Measurements from ENCODE around the gene BMPR1B. TPM values are rescaled to one million over a fixed set of nuclear protein-coding genes. Genes with fewer than 3 reads are reported as not detected.

Gene BMPR1B
- total and polyA plus RNA-seq, 2 donors (not counting 1 experiment from before 2014, with no cell fraction given) = not detected

- Histone ChIP-seq H2AFZ (ENCODE audit: insufficient read depth, low read depth, low read length, poor library complexity, severe bottlenecking) (no peak overlapping the region), H3K36me3 (replicated peaks in 1 of 2; ENCODE audit: control extremely low read depth in 1 of 2, control insufficient read depth in 1 of 2, extremely low read depth in 1 of 2, insufficient read depth in 2 of 2, low read length in 1 of 2) (no peaks in the 10 kb centered on the region), H3K27me3 (replicated peaks in 1 of 4; ENCODE audit: control extremely low read depth in 1 of 4, control insufficient read depth in 3 of 4, insufficient read depth in 4 of 4, low read length in 3 of 4) (no peaks in the 10 kb centered on the region), H3K4me3 (ENCODE audit: control extremely low read depth in 1 of 5, extremely low read depth in 1 of 5, insufficient read depth in 1 of 5, low read depth in 2 of 5, low read length in 4 of 5) (no peak overlapping the region), H3K4me2 (replicated peaks; ENCODE audit: low read depth, low read length, poor library complexity, severe bottlenecking) (no peak overlapping the region), H3K9me3 (ENCODE audit: control extremely low read depth in 1 of 3, control insufficient read depth in 2 of 3, insufficient read depth in 1 of 3, low read length in 2 of 3) (no peaks in the 10 kb centered on the region), H3K79me2 (ENCODE audit: control insufficient read depth, insufficient read depth, low read length) (no peaks in the 10 kb centered on the region), H3K9ac (ENCODE audit: low read length) (no peak overlapping the region), H3K27ac (ENCODE audit: low read length in 2 of 2) (no peak overlapping the region), H4K20me1 (ENCODE audit: control insufficient read depth, insufficient read depth, low read length, poor library complexity, severe bottlenecking) (no peaks in the 10 kb centered on the region), H3K4me1 (ENCODE audit: control insufficient read depth in 2 of 2, insufficient read depth in 2 of 2, low read length in 2 of 2) (no peaks in the 10 kb centered on the region)
- TF ChIP-seq, protein P1, sequence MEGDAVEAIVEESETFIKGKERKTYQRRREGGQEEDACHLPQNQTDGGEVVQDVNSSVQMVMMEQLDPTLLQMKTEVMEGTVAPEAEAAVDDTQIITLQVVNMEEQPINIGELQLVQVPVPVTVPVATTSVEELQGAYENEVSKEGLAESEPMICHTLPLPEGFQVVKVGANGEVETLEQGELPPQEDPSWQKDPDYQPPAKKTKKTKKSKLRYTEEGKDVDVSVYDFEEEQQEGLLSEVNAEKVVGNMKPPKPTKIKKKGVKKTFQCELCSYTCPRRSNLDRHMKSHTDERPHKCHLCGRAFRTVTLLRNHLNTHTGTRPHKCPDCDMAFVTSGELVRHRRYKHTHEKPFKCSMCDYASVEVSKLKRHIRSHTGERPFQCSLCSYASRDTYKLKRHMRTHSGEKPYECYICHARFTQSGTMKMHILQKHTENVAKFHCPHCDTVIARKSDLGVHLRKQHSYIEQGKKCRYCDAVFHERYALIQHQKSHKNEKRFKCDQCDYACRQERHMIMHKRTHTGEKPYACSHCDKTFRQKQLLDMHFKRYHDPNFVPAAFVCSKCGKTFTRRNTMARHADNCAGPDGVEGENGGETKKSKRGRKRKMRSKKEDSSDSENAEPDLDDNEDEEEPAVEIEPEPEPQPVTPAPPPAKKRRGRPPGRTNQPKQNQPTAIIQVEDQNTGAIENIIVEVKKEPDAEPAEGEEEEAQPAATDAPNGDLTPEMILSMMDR (IDR thresholded peaks at IDR 0.05) = no peak
- TF ChIP-seq EZH2 (IDR thresholded peaks at IDR 0.05; ENCODE audit: borderline replicate concordance, insufficient read depth, low read depth, low read length, poor library complexity, severe bottlenecking) = no peak
- Mint-ChIP-seq H3K27me3 (no peaks in the 10 kb centered on the region), H3K4me1 (no peaks in the 10 kb centered on the region), H3K4me3 (no peak overlapping the region), H3K9me3 (ENCODE audit: insufficient read depth) (no peaks in the 10 kb centered on the region), H3K27ac (no peak overlapping the region)
- ChIA-PET POLR2A (no interaction called here), CTCF (no interaction called here)
- no peak for ATAC-seq (ENCODE audit: low read depth)
- DNase-seq = no peak
- WGBS (ENCODE audit: insufficient coverage) = 100% methylated on average over 2 of the region's 2 CpGs
- intact Hi-C loops (cut with micrococcal nuclease) = no loop called here
Measured at GRCh38 chr4:95048296-95048695, 290.5 kb downstream of the BMPR1B start.

- Histone ChIP-seq H3K9ac (ENCODE audit: low read length) (no peak overlapping the region), H3K27ac (ENCODE audit: low read length in 2 of 2) (no peak overlapping the region), H4K20me1 (ENCODE audit: control insufficient read depth, insufficient read depth, low read length, poor library complexity, severe bottlenecking) (no peaks in the 10 kb centered on the region), H3K79me2 (ENCODE audit: control insufficient read depth, insufficient read depth, low read length) (no peaks in the 10 kb centered on the region), H3K4me2 (replicated peaks; ENCODE audit: low read depth, low read length, poor library complexity, severe bottlenecking) (no peak overlapping the region), H3K4me1 (ENCODE audit: control insufficient read depth in 2 of 2, insufficient read depth in 2 of 2, low read length in 2 of 2) (no peaks in the 10 kb centered on the region), H3K4me3 (ENCODE audit: control extremely low read depth in 1 of 5, extremely low read depth in 1 of 5, insufficient read depth in 1 of 5, low read depth in 2 of 5, low read length in 4 of 5) (no peak overlapping the region), H3K36me3 (replicated peaks in 1 of 2; ENCODE audit: control extremely low read depth in 1 of 2, control insufficient read depth in 1 of 2, extremely low read depth in 1 of 2, insufficient read depth in 2 of 2, low read length in 1 of 2) (no peaks in the 10 kb centered on the region), H3K27me3 (replicated peaks in 1 of 4; ENCODE audit: control extremely low read depth in 1 of 4, control insufficient read depth in 3 of 4, insufficient read depth in 4 of 4, low read length in 3 of 4) (no peaks in the 10 kb centered on the region), H2AFZ (ENCODE audit: insufficient read depth, low read depth, low read length, poor library complexity, severe bottlenecking) (no peak overlapping the region), H3K9me3 (ENCODE audit: control extremely low read depth in 1 of 3, control insufficient read depth in 2 of 3, insufficient read depth in 1 of 3, low read length in 2 of 3) (no peaks in the 10 kb centered on the region)
- TF ChIP-seq EZH2 (IDR thresholded peaks at IDR 0.05; ENCODE audit: borderline replicate concordance, insufficient read depth, low read depth, low read length, poor library complexity, severe bottlenecking) = no peak
- TF ChIP-seq, protein P1 (IDR thresholded peaks at IDR 0.05) = no peak
- ChIA-PET CTCF (no interaction called here), POLR2A (no interaction called here)
- intact Hi-C loops (cut with micrococcal nuclease) = no loop called here
- DNase-seq (no peak), ATAC-seq (ENCODE audit: low read depth) (no peak)
- Mint-ChIP-seq H3K27me3 (no peaks in the 10 kb centered on the region), H3K4me3 (no peak overlapping the region), H3K27ac (no peak overlapping the region), H3K4me1 (no peaks in the 10 kb centered on the region), H3K9me3 (ENCODE audit: insufficient read depth) (no peaks in the 10 kb centered on the region)
- WGBS (ENCODE audit: insufficient coverage) = no CpG with 5 or more reads among the region's 2 CpGs
Measured at GRCh38 chr4:95049551-95050233, 291.9 kb downstream of the BMPR1B start.
